ENCODE results near the gene ZNF581.

ZNF581 gene

DNA sequence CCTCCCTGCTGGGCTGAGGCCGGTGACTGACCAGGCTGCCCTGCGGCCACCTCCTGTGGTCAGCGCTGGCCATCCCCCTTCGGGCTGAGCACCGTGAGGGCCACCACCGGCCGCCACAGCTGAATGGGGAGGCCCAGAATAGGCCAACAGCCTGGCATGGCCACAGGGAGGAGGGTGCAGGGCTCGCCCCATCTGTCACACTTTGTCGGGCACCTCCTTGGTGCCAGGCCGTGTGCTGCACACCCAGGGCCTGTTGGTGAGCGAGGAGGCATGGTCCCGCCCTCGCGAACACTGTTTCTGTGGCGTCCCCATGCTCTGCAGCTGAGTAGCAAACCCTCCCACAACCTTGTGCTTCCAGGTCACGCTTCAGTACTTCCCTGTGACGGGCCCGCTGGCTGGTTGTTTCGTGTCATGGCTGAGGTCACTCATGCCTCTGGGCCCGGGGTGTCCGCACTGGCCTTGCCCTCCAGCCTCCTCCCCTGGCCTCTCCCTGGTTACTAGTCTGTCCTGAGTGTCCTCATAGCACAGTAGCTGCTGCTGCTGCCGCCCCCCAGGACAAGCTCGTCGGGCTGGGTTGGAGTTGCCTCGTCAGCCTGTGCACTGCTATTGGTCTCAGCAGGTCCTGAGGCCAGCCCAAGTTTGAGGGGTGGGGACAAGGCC is 46.8 kb downstream of the ZNF581 start:
- TF ChIP-seq, protein P1, sequence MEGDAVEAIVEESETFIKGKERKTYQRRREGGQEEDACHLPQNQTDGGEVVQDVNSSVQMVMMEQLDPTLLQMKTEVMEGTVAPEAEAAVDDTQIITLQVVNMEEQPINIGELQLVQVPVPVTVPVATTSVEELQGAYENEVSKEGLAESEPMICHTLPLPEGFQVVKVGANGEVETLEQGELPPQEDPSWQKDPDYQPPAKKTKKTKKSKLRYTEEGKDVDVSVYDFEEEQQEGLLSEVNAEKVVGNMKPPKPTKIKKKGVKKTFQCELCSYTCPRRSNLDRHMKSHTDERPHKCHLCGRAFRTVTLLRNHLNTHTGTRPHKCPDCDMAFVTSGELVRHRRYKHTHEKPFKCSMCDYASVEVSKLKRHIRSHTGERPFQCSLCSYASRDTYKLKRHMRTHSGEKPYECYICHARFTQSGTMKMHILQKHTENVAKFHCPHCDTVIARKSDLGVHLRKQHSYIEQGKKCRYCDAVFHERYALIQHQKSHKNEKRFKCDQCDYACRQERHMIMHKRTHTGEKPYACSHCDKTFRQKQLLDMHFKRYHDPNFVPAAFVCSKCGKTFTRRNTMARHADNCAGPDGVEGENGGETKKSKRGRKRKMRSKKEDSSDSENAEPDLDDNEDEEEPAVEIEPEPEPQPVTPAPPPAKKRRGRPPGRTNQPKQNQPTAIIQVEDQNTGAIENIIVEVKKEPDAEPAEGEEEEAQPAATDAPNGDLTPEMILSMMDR (conservative IDR thresholded peaks at IDR 0.05; ENCODE audit: control insufficient read depth, insufficient read depth, low read depth, low read length): no peak
- no peak for DNase-seq (ENCODE audit: low read depth)
- no peak overlapping the region for H3K4me3 ChIP-seq (ENCODE audit: control insufficient read depth, low read depth, low read length)

DNA sequence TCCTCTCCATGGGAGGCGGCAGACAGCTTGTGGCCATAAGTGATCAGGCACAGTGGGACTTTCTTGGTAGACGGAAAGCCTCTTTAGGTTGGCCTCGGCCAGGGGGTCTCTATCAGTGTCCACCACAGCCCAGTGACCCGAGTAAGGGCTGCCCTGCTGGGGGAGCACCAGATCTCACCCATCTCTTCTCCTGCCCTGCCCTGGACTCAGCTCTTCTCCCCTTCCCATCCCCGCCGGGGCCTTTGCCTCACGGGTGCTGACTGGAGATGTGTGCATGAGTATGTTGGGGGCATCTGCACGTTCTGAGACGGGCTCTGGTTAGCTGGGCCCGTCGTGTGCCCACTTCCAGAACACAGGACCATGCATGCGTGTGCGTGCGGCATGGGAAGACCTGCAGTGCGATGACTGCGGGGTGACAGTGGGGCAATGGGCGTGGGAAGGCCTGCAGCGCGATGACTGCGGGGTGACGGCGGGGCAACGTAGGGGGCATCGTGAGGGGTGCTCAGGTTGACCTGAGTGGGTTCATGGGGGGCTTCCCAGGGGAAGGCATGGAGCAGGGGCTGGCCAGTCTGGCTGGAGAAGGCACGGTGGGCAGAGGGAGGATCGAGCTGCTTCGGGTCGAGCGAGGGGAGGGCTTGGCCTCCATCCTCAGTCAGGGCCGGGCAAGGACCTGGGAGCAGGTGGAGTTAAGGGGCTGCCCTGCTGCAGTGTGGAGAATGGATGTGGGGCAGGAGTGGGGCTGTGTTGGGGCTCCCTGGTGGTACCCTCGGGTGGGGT is 47.5 kb downstream of the ZNF581 start:
- TF ChIP-seq, protein P1 (conservative IDR thresholded peaks at IDR 0.05; ENCODE audit: control insufficient read depth, insufficient read depth, low read depth, low read length): no peak

DNA sequence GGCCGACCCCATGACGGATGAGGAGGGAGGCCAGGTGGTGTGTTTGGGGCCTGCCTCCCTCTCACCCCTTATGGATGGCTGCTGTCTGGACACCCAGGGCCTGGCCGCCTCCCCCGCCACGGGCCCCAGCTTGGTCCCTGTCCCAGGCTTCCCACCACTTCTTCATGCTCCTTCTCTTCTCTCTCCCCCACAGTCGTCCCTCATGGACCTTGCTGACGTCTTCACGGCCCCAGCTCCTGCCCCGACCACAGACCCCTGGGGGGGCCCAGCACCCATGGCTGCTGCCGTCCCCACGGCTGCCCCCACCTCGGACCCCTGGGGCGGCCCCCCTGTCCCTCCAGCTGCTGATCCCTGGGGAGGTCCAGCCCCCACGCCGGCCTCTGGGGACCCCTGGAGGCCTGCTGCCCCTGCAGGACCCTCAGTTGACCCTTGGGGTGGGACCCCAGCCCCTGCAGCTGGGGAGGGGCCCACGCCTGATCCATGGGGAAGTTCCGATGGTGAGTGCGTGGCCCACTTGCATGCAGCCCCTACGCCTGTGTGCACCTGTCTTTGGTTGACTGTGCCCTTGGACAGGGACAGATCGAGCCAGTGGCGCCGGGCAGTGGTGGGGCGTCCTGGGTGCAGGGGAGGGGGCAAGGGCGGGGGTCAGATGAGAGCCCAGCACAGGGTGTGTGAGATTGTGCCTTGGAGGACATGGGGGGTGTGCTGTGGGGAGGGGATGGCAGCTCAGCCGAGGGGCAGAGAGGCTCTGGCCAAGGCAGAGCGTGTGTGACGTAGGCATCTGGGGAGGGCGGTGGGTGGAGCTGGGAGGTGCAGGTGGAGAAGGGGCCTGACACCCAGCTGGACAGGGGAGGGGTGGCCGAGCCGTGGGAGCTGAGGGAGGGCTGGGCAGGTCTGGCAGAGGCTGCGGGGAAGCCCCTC is 48.4 kb downstream of the ZNF581 start:
- no peak overlapping the region for H3K4me3 ChIP-seq (ENCODE audit: control insufficient read depth, low read depth, low read length)
- DNase-seq (ENCODE audit: low read depth): no peak
- TF ChIP-seq, protein P1 (conservative IDR thresholded peaks at IDR 0.05; ENCODE audit: control insufficient read depth, insufficient read depth, low read depth, low read length): no peak

More for the DNA sequence above, 47.5 kb downstream of the ZNF581 start:
- no peak for DNase-seq (ENCODE audit: low read depth)
- H3K4me3 ChIP-seq (ENCODE audit: control insufficient read depth, low read depth, low read length): no peak overlapping the region

DNA sequence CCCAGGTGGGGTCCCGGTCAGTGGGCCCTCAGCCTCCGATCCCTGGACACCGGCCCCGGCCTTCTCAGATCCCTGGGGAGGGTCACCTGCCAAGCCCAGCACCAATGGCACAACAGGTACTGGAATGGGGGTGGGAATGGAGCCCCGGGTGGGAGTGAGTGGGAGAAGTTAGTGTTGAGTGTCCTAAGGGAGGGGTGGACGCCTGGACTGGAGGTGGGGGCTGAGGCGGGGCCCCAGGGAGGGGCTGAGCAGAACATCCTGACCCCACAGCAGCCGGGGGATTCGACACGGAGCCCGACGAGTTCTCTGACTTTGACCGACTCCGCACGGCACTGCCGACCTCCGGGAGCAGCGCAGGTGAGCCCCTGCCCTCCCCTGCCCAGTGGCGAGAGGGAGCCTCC is 49.2 kb downstream of the ZNF581 start:
- DNase-seq (ENCODE audit: low read depth): no peak
- H3K4me3 ChIP-seq (ENCODE audit: control insufficient read depth, low read depth, low read length): no peak overlapping the region
- TF ChIP-seq, protein P1 (conservative IDR thresholded peaks at IDR 0.05; ENCODE audit: control insufficient read depth, insufficient read depth, low read depth, low read length): no peak

DNA sequence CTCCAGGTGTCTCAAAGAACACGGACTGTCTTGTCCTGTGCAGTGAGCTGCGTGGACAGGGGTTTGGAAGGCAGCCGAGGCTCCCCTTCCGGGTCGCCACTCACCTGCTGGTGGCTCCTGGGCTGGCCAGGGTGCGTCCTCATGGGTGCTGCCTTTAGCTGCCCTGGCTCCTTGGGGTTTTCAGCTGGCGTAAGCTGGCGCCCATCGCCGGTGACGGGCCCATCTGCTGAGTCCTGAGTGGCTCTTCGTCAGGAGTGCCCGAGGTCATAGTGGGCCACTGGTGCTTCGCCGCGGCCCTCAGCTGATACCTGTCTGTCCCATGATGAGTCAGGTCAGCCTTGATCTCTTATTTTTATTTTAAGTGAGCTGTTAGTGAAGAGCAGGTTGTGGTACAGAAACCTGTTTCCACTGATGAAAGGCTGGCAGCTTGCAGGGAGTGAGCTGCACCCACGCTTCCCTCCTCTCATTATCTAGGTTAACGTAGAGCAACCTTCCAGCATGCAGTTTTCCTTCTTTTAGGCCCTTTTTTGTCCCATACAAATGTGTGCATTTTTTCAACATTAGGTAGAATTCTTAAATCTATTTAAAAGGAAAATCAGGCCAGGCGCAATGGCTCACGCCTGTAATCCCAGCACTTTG is 50.0 kb downstream of the ZNF581 start:
- TF ChIP-seq, protein P1 (conservative IDR thresholded peaks at IDR 0.05; ENCODE audit: control insufficient read depth, insufficient read depth, low read depth, low read length): no peak
- no peak overlapping the region for H3K4me3 ChIP-seq (ENCODE audit: control insufficient read depth, low read depth, low read length)
- DNase-seq (ENCODE audit: low read depth): no peak

DNA sequence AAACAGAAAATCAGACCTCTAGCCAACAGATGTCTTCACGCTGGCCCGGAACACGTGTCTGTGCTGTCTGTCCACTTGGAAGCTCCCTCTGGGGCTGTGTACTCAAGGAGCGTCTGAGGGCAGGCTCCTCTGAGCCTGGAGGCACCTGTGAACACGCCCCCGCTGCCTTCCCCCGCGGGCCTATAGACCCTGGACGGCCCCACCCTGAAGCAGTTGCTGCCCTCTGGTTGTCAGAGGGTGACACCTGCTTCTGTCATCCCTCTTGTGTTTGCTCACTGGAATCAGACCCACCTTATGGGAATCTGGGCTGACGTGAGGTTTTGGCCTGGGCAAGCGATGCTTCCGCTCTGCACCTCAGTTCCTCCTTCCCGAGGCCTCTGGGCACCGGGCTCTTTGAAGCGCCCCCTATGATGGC is 50.8 kb downstream of the ZNF581 start:
- TF ChIP-seq, protein P1 (conservative IDR thresholded peaks at IDR 0.05; ENCODE audit: control insufficient read depth, insufficient read depth, low read depth, low read length): no peak

More for the DNA sequence above, 50.8 kb downstream of the ZNF581 start:
- no peak overlapping the region for H3K4me3 ChIP-seq (ENCODE audit: control insufficient read depth, low read depth, low read length)
- no peak for DNase-seq (ENCODE audit: low read depth)
